Progenitor cell of endocrine pancreas (in vitro differentiated cells): ENCODE results near the gene RGL2. TPM values are rescaled to one million over a fixed set of nuclear protein-coding genes. Genes with fewer than 3 reads are reported as not detected.

Experiments
- DNase-seq: peaks from one replicate; pipeline ENCODE4 v3.0.0; 2021; ENCODE audit warnings: low spot score; ENCODE audit not compliant: unreplicated experiment
- H3K27ac Mint-ChIP-seq: 2 replicates; pipeline ENCODE4 v1.8.0; 2021; ENCODE audit warnings: mild to moderate bottlenecking, moderate library complexity, mixed read lengths
- H3K27me3 Mint-ChIP-seq: 2 replicates; pipeline ENCODE4 v1.8.0; 2021; ENCODE audit warnings: mixed read lengths
- H3K36me3 Mint-ChIP-seq: 2 replicates; pipeline ENCODE4 v1.8.0; 2022; ENCODE audit warnings: mixed read lengths; ENCODE audit not compliant: insufficient read depth
- H3K4me1 Mint-ChIP-seq: 2 replicates; pipeline ENCODE4 v1.8.0; 2021; ENCODE audit warnings: low read depth, mixed read lengths
- H3K4me3 Mint-ChIP-seq: 2 replicates; pipeline ENCODE4 v1.8.0; 2021; ENCODE audit warnings: low read depth, mild to moderate bottlenecking, moderate library complexity, mixed read lengths
- H3K9me3 Mint-ChIP-seq: 2 replicates; pipeline ENCODE4 v1.8.0; 2021; ENCODE audit warnings: low read depth, mixed read lengths
- total RNA-seq: library from RNA; stranded (reverse); gene quantifications from 2 replicates; pipeline ENCODE4 v1.2.1, GENCODE V29; 2021
- TF ChIP-seq, protein P1 (sequence below): fragments of 200-600 bp; sonication (generic); IDR thresholded peaks from one replicate; pipeline ENCODE4 v1.5.0; 2021; ENCODE audit warnings: antibody characterized with exemption, mild to moderate bottlenecking; ENCODE audit not compliant: unreplicated experiment

The RGL2 gene
- total RNA-seq, 1 donor from 2014 or later = 196 TPM

DNA sequence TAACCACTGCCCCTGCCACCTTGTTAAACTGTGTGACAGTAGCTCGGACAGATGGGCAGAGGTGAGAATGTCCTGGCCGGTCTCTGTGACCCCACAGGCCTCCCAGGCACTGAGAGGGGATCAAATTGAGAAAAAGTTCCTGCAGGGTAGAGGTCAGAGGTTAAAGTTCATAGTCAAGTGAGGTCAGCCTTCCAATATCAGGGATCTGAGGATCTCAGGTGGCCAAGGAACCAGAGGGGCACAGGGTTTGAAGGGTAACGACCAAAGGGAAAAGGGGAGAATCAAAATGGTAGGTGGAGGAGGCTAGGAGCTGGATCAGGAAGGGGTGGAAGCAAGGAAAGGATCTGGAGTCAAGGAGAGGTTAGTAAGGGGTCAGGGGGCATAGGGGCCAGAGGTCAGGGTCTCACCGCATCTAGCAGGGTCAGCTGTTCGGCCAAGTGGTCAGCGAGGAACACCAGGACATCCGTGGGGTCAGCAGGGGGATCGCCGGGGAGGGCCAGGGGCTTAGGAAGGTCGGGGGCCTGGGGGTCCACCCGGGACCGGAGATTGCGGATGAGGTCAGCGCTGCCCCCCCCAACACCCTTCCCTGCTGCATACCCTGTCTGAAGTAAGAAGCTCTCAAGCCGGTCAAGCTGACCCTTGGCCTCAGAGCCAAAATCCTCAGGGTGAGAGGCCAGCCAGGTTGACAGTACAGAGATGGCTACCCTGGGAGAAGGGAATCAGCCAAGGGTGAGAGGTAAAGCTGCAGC is 2.9 kb downstream of the RGL2 start:
- Mint-ChIP-seq H3K9me3 (no peaks in the 10 kb centered on the region), H3K36me3 (peaks cover 6% of the 10 kb centered on the region), H3K27ac (no peak overlapping the region), H3K4me3 (peak overlapping the region; percentile 100), H3K27me3 (no peaks in the 10 kb centered on the region), H3K4me1 (peaks cover 16% of the 10 kb centered on the region)
- TF ChIP-seq, protein P1, sequence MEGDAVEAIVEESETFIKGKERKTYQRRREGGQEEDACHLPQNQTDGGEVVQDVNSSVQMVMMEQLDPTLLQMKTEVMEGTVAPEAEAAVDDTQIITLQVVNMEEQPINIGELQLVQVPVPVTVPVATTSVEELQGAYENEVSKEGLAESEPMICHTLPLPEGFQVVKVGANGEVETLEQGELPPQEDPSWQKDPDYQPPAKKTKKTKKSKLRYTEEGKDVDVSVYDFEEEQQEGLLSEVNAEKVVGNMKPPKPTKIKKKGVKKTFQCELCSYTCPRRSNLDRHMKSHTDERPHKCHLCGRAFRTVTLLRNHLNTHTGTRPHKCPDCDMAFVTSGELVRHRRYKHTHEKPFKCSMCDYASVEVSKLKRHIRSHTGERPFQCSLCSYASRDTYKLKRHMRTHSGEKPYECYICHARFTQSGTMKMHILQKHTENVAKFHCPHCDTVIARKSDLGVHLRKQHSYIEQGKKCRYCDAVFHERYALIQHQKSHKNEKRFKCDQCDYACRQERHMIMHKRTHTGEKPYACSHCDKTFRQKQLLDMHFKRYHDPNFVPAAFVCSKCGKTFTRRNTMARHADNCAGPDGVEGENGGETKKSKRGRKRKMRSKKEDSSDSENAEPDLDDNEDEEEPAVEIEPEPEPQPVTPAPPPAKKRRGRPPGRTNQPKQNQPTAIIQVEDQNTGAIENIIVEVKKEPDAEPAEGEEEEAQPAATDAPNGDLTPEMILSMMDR = no peak
- no peak for DNase-seq

DNA sequence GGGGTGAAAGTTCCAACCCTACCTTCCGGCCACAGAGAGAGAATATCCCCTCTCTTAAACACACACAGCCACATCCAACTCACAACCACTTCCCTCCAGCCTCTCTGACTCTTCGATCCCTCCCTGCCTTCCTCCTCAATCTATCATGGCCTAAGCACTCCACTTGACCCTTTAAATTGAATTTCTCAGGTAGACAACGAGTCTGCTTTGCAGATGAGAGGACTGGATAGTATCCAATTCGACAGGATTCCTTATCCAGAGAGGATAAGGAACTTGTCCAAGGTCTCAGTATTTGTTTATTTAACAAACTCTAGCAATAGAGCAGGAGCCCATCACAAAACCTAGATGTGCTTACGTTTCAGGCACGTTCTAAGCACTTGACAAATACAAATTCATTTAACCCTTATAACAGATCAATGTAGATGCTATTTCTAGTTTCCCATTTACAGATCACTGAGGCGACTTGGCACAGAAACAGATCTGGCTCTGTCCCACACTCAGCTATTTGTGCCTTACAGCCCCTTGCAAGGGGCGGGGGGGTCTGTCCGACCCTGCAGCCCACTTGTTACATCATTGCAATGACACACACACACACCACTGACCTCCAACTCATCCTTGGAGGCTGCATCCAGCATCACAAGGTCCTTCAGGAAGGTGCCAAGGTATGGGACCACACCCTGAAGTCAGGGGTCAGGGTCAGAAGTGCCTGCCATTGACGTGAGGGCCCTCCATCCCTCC is 4.5 kb downstream of the RGL2 start:
- H3K36me3 Mint-ChIP-seq = peaks cover 6% of the 10 kb centered on the region

DNA sequence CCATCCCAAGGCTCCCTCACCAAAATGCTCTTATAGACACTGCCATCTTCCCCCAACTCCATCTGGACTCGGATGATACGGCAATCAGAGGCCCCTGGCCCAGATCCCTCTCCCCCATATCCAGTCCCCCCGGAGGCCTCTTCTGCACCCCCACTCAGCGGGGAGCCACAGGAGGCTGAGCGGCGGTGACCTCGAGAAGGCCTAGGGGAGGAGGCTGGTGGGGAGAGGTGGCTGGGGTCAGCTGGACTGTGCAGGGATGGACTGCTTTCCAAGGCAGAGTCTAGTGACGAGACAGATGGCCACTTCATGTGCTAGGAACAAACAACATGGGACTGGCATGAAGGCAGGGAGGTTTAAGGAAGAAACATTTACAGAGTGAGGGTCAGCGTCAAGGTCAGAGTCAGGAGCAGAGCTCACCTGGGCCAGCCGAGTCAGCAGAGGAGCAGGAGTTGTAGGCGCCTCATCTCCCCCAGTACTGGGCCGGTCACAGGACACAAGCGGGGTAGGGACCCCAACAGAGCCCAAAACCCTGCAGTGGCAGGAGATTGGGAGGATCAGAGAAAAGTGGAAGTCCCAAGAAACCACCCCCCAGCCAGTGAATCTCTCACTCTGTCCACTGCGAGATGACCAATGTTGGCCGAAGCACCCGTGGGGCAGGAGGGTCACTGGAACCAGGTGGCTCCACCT is 5.6 kb downstream of the RGL2 start:
- Mint-ChIP-seq H3K4me3 (no peak overlapping the region), H3K27ac (no peak overlapping the region), H3K9me3 (no peaks in the 10 kb centered on the region), H3K4me1 (peaks cover 27% of the 10 kb centered on the region), H3K36me3 (peaks cover 7% of the 10 kb centered on the region), H3K27me3 (no peaks in the 10 kb centered on the region)
- DNase-seq = no peak
- TF ChIP-seq, protein P1 = no peak

More for the DNA sequence above, 4.5 kb downstream of the RGL2 start:
- H3K4me3 Mint-ChIP-seq = no peak overlapping the region
- H3K9me3 Mint-ChIP-seq = no peaks in the 10 kb centered on the region
- H3K27ac Mint-ChIP-seq = peak overlapping the region; percentile 38
- no peaks in the 10 kb centered on the region for H3K27me3 Mint-ChIP-seq
- TF ChIP-seq, protein P1 = no peak
- DNase-seq = no peak
- peaks cover 22% of the 10 kb centered on the region for H3K4me1 Mint-ChIP-seq

DNA sequence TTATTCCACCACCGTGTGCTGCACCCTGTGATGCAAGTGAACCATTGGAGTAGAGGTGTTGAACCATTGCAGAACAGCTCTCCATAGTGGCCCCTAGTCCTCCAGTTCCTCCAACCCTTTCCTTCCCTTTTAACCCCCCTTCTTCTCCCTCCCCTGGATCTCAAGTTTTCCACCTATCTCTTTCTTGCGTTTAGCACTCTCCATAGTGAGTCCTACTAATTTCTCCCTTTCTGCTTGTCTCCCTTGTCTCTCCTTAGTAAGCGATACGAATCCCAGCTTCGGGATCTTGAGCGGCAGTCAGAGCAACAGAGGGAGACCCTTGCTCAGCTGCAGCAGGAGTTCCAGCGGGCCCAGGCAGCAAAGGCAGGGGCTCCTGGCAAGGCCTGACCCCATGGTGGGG is 8.3 kb downstream of the RGL2 start:
- TF ChIP-seq, protein P1 = no peak
- DNase-seq = no peak
- Mint-ChIP-seq H3K4me3 (peak overlapping the region; percentile 97), H3K27me3 (no peaks in the 10 kb centered on the region), H3K9me3 (no peaks in the 10 kb centered on the region), H3K27ac (no peak overlapping the region), H3K36me3 (peaks cover 11% of the 10 kb centered on the region), H3K4me1 (peaks cover 25% of the 10 kb centered on the region)

DNA sequence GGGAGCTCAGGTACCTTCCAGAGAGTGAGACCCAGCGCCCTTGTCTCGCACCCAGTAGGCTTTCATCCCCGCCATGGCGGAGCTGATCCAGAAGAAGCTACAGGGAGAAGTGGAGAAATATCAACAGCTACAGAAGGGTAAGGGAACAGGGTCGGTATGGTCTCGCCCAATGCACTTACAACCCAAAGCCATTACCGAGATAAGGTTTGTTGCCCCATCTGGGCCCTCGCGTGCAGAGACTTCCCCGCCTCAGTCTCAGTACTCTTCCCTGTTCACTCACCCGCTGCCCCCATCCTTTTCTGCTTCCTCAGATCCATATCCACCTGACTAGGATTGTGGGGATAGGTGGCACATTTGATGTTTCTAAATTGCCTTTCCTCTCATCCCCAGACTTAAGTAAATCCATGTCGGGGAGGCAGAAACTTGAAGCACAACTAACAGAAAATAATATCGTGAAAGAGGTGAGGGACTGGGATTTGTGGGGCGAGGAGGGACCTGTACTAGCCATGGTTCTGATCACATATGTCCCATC is 8.9 kb downstream of the RGL2 start:
- H3K4me3 Mint-ChIP-seq = peak overlapping the region; percentile 97

More for the DNA sequence above, 8.9 kb downstream of the RGL2 start:
- no peak for DNase-seq
- H3K27ac Mint-ChIP-seq = peak overlapping the region; percentile 95
- peaks cover 11% of the 10 kb centered on the region for H3K36me3 Mint-ChIP-seq
- no peaks in the 10 kb centered on the region for H3K9me3 Mint-ChIP-seq
- TF ChIP-seq, protein P1 = no peak
- H3K27me3 Mint-ChIP-seq = no peaks in the 10 kb centered on the region
- peaks cover 25% of the 10 kb centered on the region for H3K4me1 Mint-ChIP-seq
